ENCODE results near the gene HEXD.

HEXD gene

GRCh38 chr17:82489851-82490511 lies 71.8 kb downstream of the HEXD start:
- TF ChIP-seq TAF1 (IDR thresholded peaks at IDR 0.05; ENCODE audit: borderline replicate concordance, insufficient read depth, low read length) = no peak
- TF ChIP-seq, protein P1, sequence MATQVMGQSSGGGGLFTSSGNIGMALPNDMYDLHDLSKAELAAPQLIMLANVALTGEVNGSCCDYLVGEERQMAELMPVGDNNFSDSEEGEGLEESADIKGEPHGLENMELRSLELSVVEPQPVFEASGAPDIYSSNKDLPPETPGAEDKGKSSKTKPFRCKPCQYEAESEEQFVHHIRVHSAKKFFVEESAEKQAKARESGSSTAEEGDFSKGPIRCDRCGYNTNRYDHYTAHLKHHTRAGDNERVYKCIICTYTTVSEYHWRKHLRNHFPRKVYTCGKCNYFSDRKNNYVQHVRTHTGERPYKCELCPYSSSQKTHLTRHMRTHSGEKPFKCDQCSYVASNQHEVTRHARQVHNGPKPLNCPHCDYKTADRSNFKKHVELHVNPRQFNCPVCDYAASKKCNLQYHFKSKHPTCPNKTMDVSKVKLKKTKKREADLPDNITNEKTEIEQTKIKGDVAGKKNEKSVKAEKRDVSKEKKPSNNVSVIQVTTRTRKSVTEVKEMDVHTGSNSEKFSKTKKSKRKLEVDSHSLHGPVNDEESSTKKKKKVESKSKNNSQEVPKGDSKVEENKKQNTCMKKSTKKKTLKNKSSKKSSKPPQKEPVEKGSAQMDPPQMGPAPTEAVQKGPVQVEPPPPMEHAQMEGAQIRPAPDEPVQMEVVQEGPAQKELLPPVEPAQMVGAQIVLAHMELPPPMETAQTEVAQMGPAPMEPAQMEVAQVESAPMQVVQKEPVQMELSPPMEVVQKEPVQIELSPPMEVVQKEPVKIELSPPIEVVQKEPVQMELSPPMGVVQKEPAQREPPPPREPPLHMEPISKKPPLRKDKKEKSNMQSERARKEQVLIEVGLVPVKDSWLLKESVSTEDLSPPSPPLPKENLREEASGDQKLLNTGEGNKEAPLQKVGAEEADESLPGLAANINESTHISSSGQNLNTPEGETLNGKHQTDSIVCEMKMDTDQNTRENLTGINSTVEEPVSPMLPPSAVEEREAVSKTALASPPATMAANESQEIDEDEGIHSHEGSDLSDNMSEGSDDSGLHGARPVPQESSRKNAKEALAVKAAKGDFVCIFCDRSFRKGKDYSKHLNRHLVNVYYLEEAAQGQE (IDR thresholded peaks at IDR 0.05; ENCODE audit: insufficient read depth in 1 of 2, low read depth in 2 of 2, low read length in 2 of 2) = no peak
- TF ChIP-seq POLR2AphosphoS5 (IDR thresholded peaks at IDR 0.05; ENCODE audit: low read depth, low read length) = no peak
- TF ChIP-seq SIN3A (IDR thresholded peaks at IDR 0.05; ENCODE audit: borderline replicate concordance, insufficient read depth, low read length) = no peak
- no peak for TF ChIP-seq FOXP2 (optimal IDR thresholded peaks at IDR 0.05; ENCODE audit: borderline replicate concordance, extremely low read depth, extremely low read length, insufficient read depth)

GRCh38 chr17:82490512-82491195 lies 72.5 kb downstream of the HEXD start:
- TF ChIP-seq, protein P1 (IDR thresholded peaks at IDR 0.05; ENCODE audit: insufficient read depth in 1 of 2, low read depth in 2 of 2, low read length in 2 of 2) = no peak
- TF ChIP-seq FOXP2 (optimal IDR thresholded peaks at IDR 0.05; ENCODE audit: borderline replicate concordance, extremely low read depth, extremely low read length, insufficient read depth) = no peak
- no peak for TF ChIP-seq POLR2AphosphoS5 (IDR thresholded peaks at IDR 0.05; ENCODE audit: low read depth, low read length)
- no peak for TF ChIP-seq SIN3A (IDR thresholded peaks at IDR 0.05; ENCODE audit: borderline replicate concordance, insufficient read depth, low read length)
- no peak for TF ChIP-seq TAF1 (IDR thresholded peaks at IDR 0.05; ENCODE audit: borderline replicate concordance, insufficient read depth, low read length)

- TF ChIP-seq, protein P1 (IDR thresholded peaks at IDR 0.05; ENCODE audit: insufficient read depth in 1 of 2, low read depth in 2 of 2, low read length in 2 of 2) = no peak
- no peak for TF ChIP-seq TAF1 (IDR thresholded peaks at IDR 0.05; ENCODE audit: borderline replicate concordance, insufficient read depth, low read length)
- TF ChIP-seq SIN3A (IDR thresholded peaks at IDR 0.05; ENCODE audit: borderline replicate concordance, insufficient read depth, low read length) = no peak
- no peak for TF ChIP-seq POLR2AphosphoS5 (IDR thresholded peaks at IDR 0.05; ENCODE audit: low read depth, low read length)
Measured at GRCh38 chr17:82491196-82491530, 73.0 kb downstream of the HEXD start.

DNA sequence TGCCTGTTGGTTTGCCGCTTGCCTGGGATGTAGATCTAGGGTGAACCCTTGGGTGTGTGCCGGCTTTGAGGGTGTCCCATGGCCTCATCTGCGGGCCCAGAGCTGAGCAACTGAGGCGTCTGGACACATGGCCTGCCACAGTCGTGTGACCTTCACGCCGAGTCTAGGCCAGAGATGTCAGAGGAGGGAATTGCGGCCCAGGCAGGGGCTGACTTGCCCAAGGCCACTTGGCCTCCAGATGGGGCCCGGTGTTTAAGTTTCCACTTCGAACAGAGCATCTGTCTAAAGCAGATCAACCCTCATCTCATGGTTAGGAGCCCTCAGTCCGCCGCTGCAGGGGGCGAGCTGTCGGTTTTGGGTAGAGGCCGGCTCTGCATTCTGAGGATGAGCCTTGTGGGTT lies 73.4 kb downstream of the HEXD start:
- TF ChIP-seq, protein P1 (IDR thresholded peaks at IDR 0.05; ENCODE audit: insufficient read depth in 1 of 2, low read depth in 2 of 2, low read length in 2 of 2) = no peak
- TF ChIP-seq TAF1 (IDR thresholded peaks at IDR 0.05; ENCODE audit: borderline replicate concordance, insufficient read depth, low read length) (no peak), SIN3A (IDR thresholded peaks at IDR 0.05; ENCODE audit: borderline replicate concordance, insufficient read depth, low read length) (no peak), POLR2AphosphoS5 (IDR thresholded peaks at IDR 0.05; ENCODE audit: low read depth, low read length) (no peak), FOXP2 (optimal IDR thresholded peaks at IDR 0.05; ENCODE audit: borderline replicate concordance, extremely low read depth, extremely low read length, insufficient read depth) (no peak)
